ENCODE measurements around the gene GALNT2. TPM values are rescaled to one million over a fixed set of nuclear protein-coding genes. Genes with fewer than 3 reads are reported as not detected.

The GALNT2 gene
- total RNA-seq, 1 experiment from 2014 or later, result 152 TPM

DNA sequence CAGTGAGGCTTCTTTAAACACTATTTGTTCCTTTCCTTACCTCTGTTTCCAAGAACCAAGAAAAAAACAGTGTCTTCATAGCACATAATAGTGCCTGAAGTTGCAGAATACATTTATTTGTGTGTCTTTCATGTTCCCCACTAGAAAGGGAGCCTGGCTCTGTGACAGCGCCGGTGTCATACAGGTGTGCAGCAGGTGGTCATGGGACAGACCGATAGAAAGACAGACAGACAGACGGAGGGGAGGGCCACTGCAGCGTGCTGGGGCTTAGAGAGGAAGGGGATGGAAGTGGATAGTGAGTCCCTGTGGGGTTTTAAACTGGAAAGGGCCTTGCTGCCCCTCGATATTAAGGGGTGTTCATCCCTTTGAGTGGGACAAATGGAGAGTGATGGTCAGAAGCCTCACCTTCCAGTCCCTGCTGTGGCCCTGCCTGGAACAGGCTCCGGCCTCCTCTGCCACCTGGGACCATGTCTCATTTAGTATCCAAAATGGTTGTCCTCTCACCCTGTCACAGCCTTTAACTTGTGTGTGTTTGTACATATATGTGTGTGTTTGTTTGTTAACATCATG lies 206.2 kb downstream of the GALNT2 start:
- Histone ChIP-seq H3K27me3 (ENCODE audit: control insufficient read depth, insufficient read depth, low read length) (no peaks in the 10 kb centered on the region), H3K27ac (ENCODE audit: low read length) (no peak overlapping the region), H3K4me3 (ENCODE audit: low read depth in 2 of 2, low read length in 2 of 2) (no peak overlapping the region), H3K36me3 (ENCODE audit: control insufficient read depth, insufficient read depth, low read length) (peaks cover 9% of the 10 kb centered on the region; the same call in 1 of the 2 replicates), H3K4me1 (ENCODE audit: control insufficient read depth, insufficient read depth, low read length) (no peaks in the 10 kb centered on the region), H3K9me3 (ENCODE audit: control insufficient read depth, insufficient read depth, low read depth, low read length) (no peaks in the 10 kb centered on the region)
- DNase-seq (ENCODE audit: low read depth, low spot score) (no peak), ATAC-seq (no peak)
- ChIA-PET CTCF (no interaction called here), POLR2A (no interaction called here)
- in situ Hi-C loops (cut with HindIII; ENCODE audit: low pct_unique_long_range_greater_than_20kb, low sequenced_read_pairs), result no loop called here
- TF ChIP-seq, protein P1, sequence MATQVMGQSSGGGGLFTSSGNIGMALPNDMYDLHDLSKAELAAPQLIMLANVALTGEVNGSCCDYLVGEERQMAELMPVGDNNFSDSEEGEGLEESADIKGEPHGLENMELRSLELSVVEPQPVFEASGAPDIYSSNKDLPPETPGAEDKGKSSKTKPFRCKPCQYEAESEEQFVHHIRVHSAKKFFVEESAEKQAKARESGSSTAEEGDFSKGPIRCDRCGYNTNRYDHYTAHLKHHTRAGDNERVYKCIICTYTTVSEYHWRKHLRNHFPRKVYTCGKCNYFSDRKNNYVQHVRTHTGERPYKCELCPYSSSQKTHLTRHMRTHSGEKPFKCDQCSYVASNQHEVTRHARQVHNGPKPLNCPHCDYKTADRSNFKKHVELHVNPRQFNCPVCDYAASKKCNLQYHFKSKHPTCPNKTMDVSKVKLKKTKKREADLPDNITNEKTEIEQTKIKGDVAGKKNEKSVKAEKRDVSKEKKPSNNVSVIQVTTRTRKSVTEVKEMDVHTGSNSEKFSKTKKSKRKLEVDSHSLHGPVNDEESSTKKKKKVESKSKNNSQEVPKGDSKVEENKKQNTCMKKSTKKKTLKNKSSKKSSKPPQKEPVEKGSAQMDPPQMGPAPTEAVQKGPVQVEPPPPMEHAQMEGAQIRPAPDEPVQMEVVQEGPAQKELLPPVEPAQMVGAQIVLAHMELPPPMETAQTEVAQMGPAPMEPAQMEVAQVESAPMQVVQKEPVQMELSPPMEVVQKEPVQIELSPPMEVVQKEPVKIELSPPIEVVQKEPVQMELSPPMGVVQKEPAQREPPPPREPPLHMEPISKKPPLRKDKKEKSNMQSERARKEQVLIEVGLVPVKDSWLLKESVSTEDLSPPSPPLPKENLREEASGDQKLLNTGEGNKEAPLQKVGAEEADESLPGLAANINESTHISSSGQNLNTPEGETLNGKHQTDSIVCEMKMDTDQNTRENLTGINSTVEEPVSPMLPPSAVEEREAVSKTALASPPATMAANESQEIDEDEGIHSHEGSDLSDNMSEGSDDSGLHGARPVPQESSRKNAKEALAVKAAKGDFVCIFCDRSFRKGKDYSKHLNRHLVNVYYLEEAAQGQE (IDR thresholded peaks at IDR 0.05; ENCODE audit: insufficient read depth in 1 of 2, low read depth in 2 of 2, low read length in 1 of 2), result no peak
- TF ChIP-seq TCF7L2 (IDR thresholded peaks at IDR 0.05; ENCODE audit: low read depth, low read length), result no peak
- TF ChIP-seq, protein P2, sequence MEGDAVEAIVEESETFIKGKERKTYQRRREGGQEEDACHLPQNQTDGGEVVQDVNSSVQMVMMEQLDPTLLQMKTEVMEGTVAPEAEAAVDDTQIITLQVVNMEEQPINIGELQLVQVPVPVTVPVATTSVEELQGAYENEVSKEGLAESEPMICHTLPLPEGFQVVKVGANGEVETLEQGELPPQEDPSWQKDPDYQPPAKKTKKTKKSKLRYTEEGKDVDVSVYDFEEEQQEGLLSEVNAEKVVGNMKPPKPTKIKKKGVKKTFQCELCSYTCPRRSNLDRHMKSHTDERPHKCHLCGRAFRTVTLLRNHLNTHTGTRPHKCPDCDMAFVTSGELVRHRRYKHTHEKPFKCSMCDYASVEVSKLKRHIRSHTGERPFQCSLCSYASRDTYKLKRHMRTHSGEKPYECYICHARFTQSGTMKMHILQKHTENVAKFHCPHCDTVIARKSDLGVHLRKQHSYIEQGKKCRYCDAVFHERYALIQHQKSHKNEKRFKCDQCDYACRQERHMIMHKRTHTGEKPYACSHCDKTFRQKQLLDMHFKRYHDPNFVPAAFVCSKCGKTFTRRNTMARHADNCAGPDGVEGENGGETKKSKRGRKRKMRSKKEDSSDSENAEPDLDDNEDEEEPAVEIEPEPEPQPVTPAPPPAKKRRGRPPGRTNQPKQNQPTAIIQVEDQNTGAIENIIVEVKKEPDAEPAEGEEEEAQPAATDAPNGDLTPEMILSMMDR (IDR thresholded peaks at IDR 0.05), result no peak
- TF ChIP-seq POLR2AphosphoS5 (IDR thresholded peaks at IDR 0.05; ENCODE audit: low read depth, low read length), result no peak
- no peak for TF ChIP-seq SIN3A (IDR thresholded peaks at IDR 0.05; ENCODE audit: borderline replicate concordance, insufficient read depth, low read depth, low read length)
- BruUV-seq (replicated peaks), result no TSS peak
- intact Hi-C loops (cut with micrococcal nuclease; ENCODE audit: unreplicated experiment), result no loop called here

DNA sequence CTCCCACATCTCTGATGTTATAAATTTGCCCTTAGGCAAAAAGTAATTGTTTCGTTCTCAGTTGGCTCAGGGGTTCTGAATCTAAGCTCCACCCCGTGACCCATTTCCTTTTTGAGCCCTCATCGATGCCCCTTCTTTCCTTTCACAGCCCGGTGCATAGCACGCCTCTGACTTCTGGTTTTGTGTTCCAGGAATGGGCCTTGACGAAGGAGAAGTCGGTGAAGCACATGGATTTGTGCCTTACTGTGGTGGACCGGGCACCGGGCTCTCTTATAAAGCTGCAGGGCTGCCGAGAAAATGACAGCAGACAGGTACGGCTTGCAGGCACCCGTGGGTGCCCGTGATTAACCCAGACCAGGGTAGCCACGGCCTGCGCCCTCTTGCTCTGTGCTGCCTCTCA lies 207.2 kb downstream of the GALNT2 start:
- ATAC-seq (no peak), DNase-seq (ENCODE audit: low read depth, low spot score) (no peak)
- no TSS peak for BruUV-seq (replicated peaks)
- peaks cover 9% of the 10 kb centered on the region; the same call in 1 of the 2 replicates for H3K36me3 ChIP-seq (ENCODE audit: control insufficient read depth, insufficient read depth, low read length)
- in situ Hi-C loops (cut with HindIII; ENCODE audit: low pct_unique_long_range_greater_than_20kb, low sequenced_read_pairs) (no loop called here), intact Hi-C loops (cut with micrococcal nuclease; ENCODE audit: unreplicated experiment) (no loop called here)
- no peaks in the 10 kb centered on the region for H3K4me1 ChIP-seq (ENCODE audit: control insufficient read depth, insufficient read depth, low read length)
- CTCF ChIA-PET, result no interaction called here
- H3K4me3 ChIP-seq (ENCODE audit: low read depth in 2 of 2, low read length in 2 of 2), result no peak overlapping the region
- no peaks in the 10 kb centered on the region for H3K9me3 ChIP-seq (ENCODE audit: control insufficient read depth, insufficient read depth, low read depth, low read length)
- TF ChIP-seq TCF7L2 (IDR thresholded peaks at IDR 0.05; ENCODE audit: low read depth, low read length) (no peak), POLR2AphosphoS5 (IDR thresholded peaks at IDR 0.05; ENCODE audit: low read depth, low read length) (no peak), SIN3A (IDR thresholded peaks at IDR 0.05; ENCODE audit: borderline replicate concordance, insufficient read depth, low read depth, low read length) (no peak)
- TF ChIP-seq, protein P1 (IDR thresholded peaks at IDR 0.05; ENCODE audit: insufficient read depth in 1 of 2, low read depth in 2 of 2, low read length in 1 of 2), result no peak
- TF ChIP-seq, protein P2 (IDR thresholded peaks at IDR 0.05), result no peak
- H3K27ac ChIP-seq (ENCODE audit: low read length), result no peak overlapping the region
- no peaks in the 10 kb centered on the region for H3K27me3 ChIP-seq (ENCODE audit: control insufficient read depth, insufficient read depth, low read length)
- POLR2A ChIA-PET, result no interaction called here
